Measurements from ENCODE around the gene ZNF784. TPM values are rescaled to one million over a fixed set of nuclear protein-coding genes. Genes with fewer than 3 reads are reported as not detected.

ZNF784 gene
- total and polyA plus RNA-seq, 9 of the 15 experiments (the other 6 are each of a cell fraction or from before 2014, with no cell fraction given) = 0.14 to 6.1 (median 2.1) TPM

DNA sequence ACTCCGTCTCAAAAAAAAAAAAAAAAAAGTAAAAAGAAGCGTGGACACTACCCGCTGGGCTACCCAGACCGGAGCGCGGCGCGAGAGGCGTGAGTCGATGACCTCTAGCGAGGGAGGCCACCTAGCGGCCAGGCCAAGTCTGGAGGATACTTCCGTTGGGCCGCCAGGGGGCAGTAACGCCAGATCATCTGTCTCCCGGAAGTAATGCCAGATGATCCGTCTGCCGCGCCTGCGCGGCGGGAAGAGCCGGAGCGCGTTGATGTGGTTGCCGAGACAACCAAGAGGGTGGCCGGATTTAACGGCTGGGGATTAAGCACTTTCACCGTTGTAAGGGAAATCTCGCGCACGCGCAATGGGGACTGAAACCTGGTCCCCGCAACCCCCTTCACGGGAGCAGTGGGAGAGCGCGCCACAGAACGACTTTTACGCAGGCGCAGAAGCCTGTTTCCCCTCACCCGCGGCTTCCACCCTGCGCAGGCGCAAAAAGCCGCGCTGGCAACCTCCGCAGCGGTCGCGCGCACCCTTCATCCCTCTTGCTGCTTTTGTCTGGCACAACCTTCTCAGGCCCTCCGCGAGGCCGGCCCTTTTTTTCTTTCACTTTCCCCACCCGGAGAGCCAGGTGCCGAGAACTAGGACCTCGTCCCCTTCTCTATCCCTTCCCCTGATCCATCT is 29.4 kb upstream of the ZNF784 start (continued):
- TF ChIP-seq, protein P1, sequence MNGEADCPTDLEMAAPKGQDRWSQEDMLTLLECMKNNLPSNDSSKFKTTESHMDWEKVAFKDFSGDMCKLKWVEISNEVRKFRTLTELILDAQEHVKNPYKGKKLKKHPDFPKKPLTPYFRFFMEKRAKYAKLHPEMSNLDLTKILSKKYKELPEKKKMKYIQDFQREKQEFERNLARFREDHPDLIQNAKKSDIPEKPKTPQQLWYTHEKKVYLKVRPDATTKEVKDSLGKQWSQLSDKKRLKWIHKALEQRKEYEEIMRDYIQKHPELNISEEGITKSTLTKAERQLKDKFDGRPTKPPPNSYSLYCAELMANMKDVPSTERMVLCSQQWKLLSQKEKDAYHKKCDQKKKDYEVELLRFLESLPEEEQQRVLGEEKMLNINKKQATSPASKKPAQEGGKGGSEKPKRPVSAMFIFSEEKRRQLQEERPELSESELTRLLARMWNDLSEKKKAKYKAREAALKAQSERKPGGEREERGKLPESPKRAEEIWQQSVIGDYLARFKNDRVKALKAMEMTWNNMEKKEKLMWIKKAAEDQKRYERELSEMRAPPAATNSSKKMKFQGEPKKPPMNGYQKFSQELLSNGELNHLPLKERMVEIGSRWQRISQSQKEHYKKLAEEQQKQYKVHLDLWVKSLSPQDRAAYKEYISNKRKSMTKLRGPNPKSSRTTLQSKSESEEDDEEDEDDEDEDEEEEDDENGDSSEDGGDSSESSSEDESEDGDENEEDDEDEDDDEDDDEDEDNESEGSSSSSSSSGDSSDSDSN (IDR thresholded peaks at IDR 0.05; ENCODE audit: borderline replicate concordance in 1 of 2, low read depth in 2 of 2, low read length in 2 of 2) = no peak
- TF ChIP-seq ZNF41 (CRISPR knock-in tag; conservative IDR thresholded peaks at IDR 0.05) = no peak
- no peak for TF ChIP-seq EHMT2 (IDR thresholded peaks at IDR 0.05)
- TF ChIP-seq, protein P2, sequence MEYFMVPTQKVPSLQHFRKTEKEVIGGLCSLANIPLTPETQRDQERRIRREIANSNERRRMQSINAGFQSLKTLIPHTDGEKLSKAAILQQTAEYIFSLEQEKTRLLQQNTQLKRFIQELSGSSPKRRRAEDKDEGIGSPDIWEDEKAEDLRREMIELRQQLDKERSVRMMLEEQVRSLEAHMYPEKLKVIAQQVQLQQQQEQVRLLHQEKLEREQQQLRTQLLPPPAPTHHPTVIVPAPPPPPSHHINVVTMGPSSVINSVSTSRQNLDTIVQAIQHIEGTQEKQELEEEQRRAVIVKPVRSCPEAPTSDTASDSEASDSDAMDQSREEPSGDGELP (CRISPR knock-in tag; IDR thresholded peaks at IDR 0.05; ENCODE audit: borderline replicate concordance) = peak; percentile 97
- no peak for TF ChIP-seq ZNF79 (CRISPR knock-in tag; IDR thresholded peaks at IDR 0.05; ENCODE audit: low read depth)
- no peak for TF ChIP-seq PRPF4 (IDR thresholded peaks at IDR 0.05; ENCODE audit: insufficient read depth, low read depth, low read length, poor library complexity, severe bottlenecking)
- TF ChIP-seq EP300 (IDR thresholded peaks at IDR 0.05; ENCODE audit: low read length) = peak; percentile 53; the same call in 1 of the 2 replicates
- TF ChIP-seq SMARCE1 (IDR thresholded peaks at IDR 0.05) = peak; percentile 67; the same call in 1 of the 2 replicates
- TF ChIP-seq, protein P3, sequence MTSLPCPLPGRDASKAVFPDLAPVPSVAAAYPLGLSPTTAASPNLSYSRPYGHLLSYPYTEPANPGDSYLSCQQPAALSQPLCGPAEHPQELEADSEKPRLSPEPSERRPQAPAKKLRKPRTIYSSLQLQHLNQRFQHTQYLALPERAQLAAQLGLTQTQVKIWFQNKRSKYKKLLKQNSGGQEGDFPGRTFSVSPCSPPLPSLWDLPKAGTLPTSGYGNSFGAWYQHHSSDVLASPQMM (CRISPR knock-in tag; IDR thresholded peaks at IDR 0.05) = no peak
- TF ChIP-seq CREBBP (IDR thresholded peaks at IDR 0.05; ENCODE audit: low read depth, low read length) = no peak
- peak; percentile 87 for TF ChIP-seq POLR2B (IDR thresholded peaks at IDR 0.05; ENCODE audit: low read depth, partially characterized antibody)
- peak; percentile 97 for TF ChIP-seq XRCC5 (IDR thresholded peaks at IDR 0.05; ENCODE audit: low read depth, low read length)
- TF ChIP-seq NR4A1 (CRISPR knock-in tag; IDR thresholded peaks at IDR 0.05) = no peak
- no peak for TF ChIP-seq NR4A1 (tag; IDR thresholded peaks at IDR 0.05)
- no peak for TF ChIP-seq PYGO2 (tag; IDR thresholded peaks at IDR 0.05)
- TF ChIP-seq, protein P4, sequence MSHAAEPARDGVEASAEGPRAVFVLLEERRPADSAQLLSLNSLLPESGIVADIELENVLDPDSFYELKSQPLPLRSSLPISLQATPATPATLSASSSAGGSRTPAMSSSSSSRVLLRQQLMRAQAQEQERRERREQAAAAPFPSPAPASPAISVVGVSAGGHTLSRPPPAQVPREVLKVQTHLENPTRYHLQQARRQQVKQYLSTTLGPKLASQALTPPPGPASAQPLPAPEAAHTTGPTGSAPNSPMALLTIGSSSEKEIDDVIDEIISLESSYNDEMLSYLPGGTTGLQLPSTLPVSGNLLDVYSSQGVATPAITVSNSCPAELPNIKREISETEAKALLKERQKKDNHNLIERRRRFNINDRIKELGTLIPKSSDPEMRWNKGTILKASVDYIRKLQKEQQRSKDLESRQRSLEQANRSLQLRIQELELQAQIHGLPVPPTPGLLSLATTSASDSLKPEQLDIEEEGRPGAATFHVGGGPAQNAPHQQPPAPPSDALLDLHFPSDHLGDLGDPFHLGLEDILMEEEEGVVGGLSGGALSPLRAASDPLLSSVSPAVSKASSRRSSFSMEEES (CRISPR knock-in tag; IDR thresholded peaks at IDR 0.05) = no peak
- peak; percentile 32; the same call in 1 of the 2 replicates for TF ChIP-seq CBX1 (IDR thresholded peaks at IDR 0.05; ENCODE audit: low read depth)
- no peak for TF ChIP-seq ZFP1 (CRISPR knock-in tag; IDR thresholded peaks at IDR 0.05)
- TF ChIP-seq, protein P5, sequence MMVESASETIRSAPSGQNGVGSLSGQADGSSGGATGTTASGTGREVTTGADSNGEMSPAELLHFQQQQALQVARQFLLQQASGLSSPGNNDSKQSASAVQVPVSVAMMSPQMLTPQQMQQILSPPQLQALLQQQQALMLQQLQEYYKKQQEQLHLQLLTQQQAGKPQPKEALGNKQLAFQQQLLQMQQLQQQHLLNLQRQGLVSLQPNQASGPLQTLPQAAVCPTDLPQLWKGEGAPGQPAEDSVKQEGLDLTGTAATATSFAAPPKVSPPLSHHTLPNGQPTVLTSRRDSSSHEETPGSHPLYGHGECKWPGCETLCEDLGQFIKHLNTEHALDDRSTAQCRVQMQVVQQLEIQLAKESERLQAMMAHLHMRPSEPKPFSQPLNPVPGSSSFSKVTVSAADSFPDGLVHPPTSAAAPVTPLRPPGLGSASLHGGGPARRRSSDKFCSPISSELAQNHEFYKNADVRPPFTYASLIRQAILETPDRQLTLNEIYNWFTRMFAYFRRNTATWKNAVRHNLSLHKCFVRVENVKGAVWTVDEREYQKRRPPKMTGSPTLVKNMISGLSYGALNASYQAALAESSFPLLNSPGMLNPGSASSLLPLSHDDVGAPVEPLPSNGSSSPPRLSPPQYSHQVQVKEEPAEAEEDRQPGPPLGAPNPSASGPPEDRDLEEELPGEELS (CRISPR knock-in tag; IDR thresholded peaks at IDR 0.05; ENCODE audit: borderline replicate concordance) = no peak
- TF ChIP-seq ZNF586 (CRISPR knock-in tag; conservative IDR thresholded peaks at IDR 0.05) = no peak
- no peak for TF ChIP-seq BRD4 (IDR thresholded peaks at IDR 0.05)
- no peak for TF ChIP-seq ZNF778 (CRISPR knock-in tag; IDR thresholded peaks at IDR 0.05)

All from K562 (cell line).